A673 (cell line): ENCODE measurements around the gene RTN4.

Experiments
- EZH2 ChIP-seq: fragments of 200-600 bp; sonication (generic); IDR thresholded peaks from 2 replicates; pipeline ENCODE4 v1.6.1; 2017; ENCODE audit warnings: borderline replicate concordance, low read depth, mild to moderate bottlenecking, mixed read lengths, antibody characterized with exemption, low read length; ENCODE audit not compliant: poor library complexity, severe bottlenecking
- TF ChIP-seq, protein P1 (sequence below): fragments of 300-800, 200-600 bp; sonication (generic); conservative IDR thresholded peaks from 2 replicates; pipeline ENCODE4 v1.5.1; 2017; ENCODE audit warnings: low read depth, mild to moderate bottlenecking, antibody characterized with exemption, low read length, moderate library complexity, mixed read lengths

DNA sequence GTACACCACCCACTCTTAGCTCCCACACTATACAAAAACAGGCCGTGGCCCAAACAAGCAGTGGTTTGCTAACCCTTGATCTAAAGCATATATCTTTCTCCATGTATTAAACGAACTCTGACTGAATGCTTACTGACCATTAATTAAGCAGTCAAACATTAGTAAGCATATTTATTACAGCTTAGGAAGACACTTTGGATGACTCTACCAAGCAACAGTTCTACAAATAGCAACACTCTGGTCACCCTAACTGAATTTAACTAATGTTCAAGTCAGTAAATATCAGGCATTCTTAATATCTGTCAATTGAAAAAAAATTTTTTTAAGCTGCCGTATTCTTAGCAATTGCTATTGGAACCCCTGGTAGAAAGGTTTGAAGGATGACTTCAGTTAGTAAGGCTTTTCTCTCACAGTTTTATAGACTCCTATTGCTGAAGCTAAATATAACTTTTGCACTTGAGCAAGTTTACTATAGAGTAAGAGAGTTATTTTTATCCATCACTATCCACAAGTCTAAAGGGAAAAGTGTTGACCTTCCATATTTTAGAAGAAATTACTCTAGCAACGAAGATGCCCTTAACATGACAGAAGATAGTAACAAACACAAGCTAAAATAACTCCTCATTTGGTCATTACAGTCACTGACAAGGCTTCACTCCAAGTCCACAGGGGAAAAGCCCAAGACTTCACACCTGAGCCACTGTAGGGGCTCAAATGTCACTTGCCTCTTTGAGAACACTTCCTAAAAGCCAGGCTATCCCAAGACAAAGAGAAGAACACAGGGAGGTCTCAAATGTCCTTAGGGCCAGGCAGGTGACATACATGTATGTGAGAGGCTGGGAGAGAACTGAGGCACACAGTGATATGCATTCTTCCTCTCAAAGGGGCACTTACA lies 74.4 kb downstream of the RTN4 start:
- TF ChIP-seq, protein P1, sequence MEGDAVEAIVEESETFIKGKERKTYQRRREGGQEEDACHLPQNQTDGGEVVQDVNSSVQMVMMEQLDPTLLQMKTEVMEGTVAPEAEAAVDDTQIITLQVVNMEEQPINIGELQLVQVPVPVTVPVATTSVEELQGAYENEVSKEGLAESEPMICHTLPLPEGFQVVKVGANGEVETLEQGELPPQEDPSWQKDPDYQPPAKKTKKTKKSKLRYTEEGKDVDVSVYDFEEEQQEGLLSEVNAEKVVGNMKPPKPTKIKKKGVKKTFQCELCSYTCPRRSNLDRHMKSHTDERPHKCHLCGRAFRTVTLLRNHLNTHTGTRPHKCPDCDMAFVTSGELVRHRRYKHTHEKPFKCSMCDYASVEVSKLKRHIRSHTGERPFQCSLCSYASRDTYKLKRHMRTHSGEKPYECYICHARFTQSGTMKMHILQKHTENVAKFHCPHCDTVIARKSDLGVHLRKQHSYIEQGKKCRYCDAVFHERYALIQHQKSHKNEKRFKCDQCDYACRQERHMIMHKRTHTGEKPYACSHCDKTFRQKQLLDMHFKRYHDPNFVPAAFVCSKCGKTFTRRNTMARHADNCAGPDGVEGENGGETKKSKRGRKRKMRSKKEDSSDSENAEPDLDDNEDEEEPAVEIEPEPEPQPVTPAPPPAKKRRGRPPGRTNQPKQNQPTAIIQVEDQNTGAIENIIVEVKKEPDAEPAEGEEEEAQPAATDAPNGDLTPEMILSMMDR: no peak
- TF ChIP-seq EZH2: no peak
